Superior temporal gyrus (tissue), 1 donor: ENCODE results near the gene HSPBP1.

Source experiments
- DNase-seq: peaks from one replicate; pipeline ENCODE4 v3.0.0-alpha.2; 2016; ENCODE audit errors: extremely low spot score

Gene HSPBP1

GRCh38 chr19:55275851-55276719, 3.8 kb downstream of the HSPBP1 start:
- no peak for DNase-seq

GRCh38 chr19:55273978-55274707, 5.8 kb downstream of the HSPBP1 start:
- DNase-seq, result no peak

GRCh38 chr19:55272142-55272541, 7.8 kb downstream of the HSPBP1 start:
- no peak for DNase-seq

GRCh38 chr19:55270172-55270942, 9.6 kb downstream of the HSPBP1 start:
- no peak for DNase-seq

GRCh38 chr19:55269299-55269698, 10.6 kb downstream of the HSPBP1 start:
- DNase-seq, result peak; percentile 68

- no peak for DNase-seq
Observed at GRCh38 chr19:55266840-55267239, 13.1 kb downstream of the HSPBP1 start.

GRCh38 chr19:55266404-55266803, 13.5 kb downstream of the HSPBP1 start:
- no peak for DNase-seq

GRCh38 chr19:55265723-55266386, 14.1 kb downstream of the HSPBP1 start:
- no peak for DNase-seq

- no peak for DNase-seq
Observed at GRCh38 chr19:55265173-55265572, 14.7 kb downstream of the HSPBP1 start.

- no peak for DNase-seq
Observed at GRCh38 chr19:55264531-55264930, 15.4 kb downstream of the HSPBP1 start.

- DNase-seq, result no peak
Observed at GRCh38 chr19:55262359-55262758, 17.6 kb downstream of the HSPBP1 start.

GRCh38 chr19:55261671-55262126, 18.2 kb downstream of the HSPBP1 start:
- DNase-seq, result no peak

- no peak for DNase-seq
Observed at GRCh38 chr19:55259540-55260210, 20.2 kb downstream of the HSPBP1 start.

- DNase-seq, result peak; percentile 99
Observed at GRCh38 chr19:55258828-55259539, 20.9 kb downstream of the HSPBP1 start, which contains the start of gene PPP6R1. PPP6R1 (minus strand) TSS chr19:55259017; CDS start chr19:55247103, 11,914 bp downstream.

GRCh38 chr19:55258476-55258827, 21.5 kb downstream of the HSPBP1 start:
- DNase-seq, result no peak

GRCh38 chr19:55257461-55258420, 22.2 kb downstream of the HSPBP1 start:
- DNase-seq, result no peak

- DNase-seq, result no peak
Observed at GRCh38 chr19:55256562-55257460, 23.1 kb downstream of the HSPBP1 start.
